Erythroblast (primary cell): Measurements from ENCODE around the gene GFRA4.
A peak's percentile ranks its signal among the peaks of the same experiment; 100 is the strongest.

Source experiments
- DNase-seq, 2 experiments: peaks; one replicate each; lab custom pipeline; 2025; lab: John Stamatoyannopoulos, UW
- GATA1 ChIP-seq: IDR thresholded peaks from 2 replicates; pipeline ENCODE4 v1.6.1; 2011; ENCODE audit warnings: low read depth, mild to moderate bottlenecking, control low read depth, low read length, moderate library complexity
- POLR2A ChIP-seq: IDR thresholded peaks from 2 replicates; pipeline ENCODE4 v1.6.1; 2011; ENCODE audit warnings: mild to moderate bottlenecking, low read length

GFRA4 gene, protein sequence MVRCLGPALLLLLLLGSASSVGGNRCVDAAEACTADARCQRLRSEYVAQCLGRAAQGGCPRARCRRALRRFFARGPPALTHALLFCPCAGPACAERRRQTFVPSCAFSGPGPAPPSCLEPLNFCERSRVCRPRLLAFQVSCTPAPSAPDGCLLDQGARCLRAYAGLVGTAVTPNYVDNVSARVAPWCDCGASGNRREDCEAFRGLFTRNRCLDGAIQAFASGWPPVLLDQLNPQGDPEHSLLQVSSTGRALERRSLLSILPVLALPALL

GRCh38 chr20:3663031-3663701 lies at the start of gene GFRA4:
TSS of gene GFRA4 (minus strand) at chr20:3663399. CDS start at chr20:3663399, 0 bp downstream.
- TF ChIP-seq GATA1 = no peak
- no peak for TF ChIP-seq POLR2A
- no peak for DNase-seq

GRCh38 chr20:3712279-3712873 lies 49.2 kb upstream of the GFRA4 start, which contains the start of gene SIGLEC1:
TSS of gene SIGLEC1 (minus strand) at chr20:3712600. CDS start at chr20:3707128, 5,472 bp downstream.
- DNase-seq = no peak
- TF ChIP-seq GATA1 = no peak
- TF ChIP-seq POLR2A = no peak

DNA sequence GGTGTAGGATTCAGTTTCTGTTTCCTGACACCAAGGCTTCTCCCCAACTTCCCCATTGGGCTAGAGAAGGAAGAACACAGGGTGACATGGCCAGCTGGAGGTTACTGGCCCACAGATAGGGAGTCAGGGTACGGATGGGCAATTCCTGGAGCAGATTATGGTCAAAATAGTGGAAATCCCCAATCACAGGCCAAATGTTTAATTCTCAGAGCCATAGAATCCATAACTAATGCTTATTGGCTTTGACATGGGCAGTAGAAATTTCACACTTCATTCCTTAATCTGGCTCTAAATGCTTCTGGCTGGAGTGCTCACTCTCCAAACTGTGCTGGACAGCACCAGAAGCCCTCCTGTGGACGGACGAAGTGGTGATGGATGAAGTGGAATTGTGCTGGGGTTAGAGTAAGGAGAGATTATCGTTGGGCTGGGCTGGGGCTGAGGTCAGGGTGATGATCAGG lies 48.3 kb upstream of the GFRA4 start:
- no peak for DNase-seq
- TF ChIP-seq POLR2A = no peak
- no peak for TF ChIP-seq GATA1

- TF ChIP-seq GATA1 = no peak
- TF ChIP-seq POLR2A = no peak
- DNase-seq = peak; percentile 64 to 81
Observed at GRCh38 chr20:3710703-3711483, 47.7 kb upstream of the GFRA4 start.

DNA sequence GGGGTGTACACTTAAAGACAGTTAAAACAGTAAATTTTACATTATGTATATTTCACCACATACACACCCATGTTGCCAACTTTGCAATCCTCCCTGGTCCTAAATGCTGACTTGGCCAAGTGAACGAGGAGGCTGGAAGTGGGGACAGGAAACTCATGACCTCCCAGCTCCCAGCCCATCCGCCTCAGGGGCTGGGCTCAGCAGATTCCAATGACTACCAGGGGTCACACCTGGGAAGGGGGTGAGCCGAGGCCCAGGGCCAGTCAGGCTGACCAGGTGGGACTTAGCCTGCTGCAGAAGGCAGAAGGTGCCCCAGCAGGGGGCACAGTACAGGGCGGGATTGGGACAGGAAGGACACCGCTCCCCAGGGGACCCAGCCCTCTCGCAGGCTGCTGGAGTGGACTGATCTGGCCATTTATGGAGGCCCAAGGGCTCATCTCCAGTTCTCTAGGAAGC lies 46.8 kb upstream of the GFRA4 start:
- TF ChIP-seq GATA1 (no peak), POLR2A (no peak)

GRCh38 chr20:3707508-3707899 lies 44.3 kb upstream of the GFRA4 start:
- no peak for TF ChIP-seq GATA1
- TF ChIP-seq POLR2A = no peak
- DNase-seq = no peak

More for the DNA sequence above, 46.8 kb upstream of the GFRA4 start:
- DNase-seq = no peak

GRCh38 chr20:3706774-3707507 lies 43.7 kb upstream of the GFRA4 start:
- TF ChIP-seq GATA1 (no peak), POLR2A (no peak)
- DNase-seq = no peak

DNA sequence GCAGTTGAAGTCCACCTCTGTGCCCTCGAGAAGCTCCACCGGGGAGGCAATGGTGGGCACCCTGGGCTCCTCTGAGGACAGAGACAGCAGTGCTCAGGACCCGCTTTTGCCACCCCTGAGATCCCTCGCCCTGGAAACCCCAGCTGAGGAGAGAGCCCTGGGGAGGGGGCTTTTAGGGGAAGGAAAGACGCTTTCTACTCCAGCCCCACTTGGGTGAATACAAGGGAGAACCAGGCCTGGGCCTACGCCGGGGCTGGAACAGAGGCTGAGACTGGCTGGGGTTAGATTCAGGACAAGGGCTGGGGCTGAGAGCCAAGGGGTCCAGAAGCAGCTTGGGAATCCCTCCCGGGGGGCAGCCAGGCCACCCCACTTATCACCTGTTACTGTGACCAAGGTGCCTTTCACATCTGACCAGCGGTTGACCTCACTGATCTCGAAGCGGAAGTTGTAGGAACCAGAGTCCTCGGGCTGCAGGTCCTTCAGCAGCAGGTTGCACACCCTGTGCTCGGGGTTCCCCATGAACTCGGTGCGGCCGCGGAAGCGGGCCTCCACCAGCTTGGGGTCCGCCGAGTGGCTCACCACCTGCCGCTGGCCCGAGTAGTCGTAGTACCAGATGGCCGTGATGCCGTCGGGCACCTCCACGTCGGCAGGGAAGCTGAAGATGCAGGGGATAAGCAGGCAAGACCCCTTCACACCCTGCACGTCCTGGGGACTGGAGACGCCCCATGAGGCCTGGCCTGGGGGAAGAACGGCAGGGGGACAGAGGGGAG lies 43.0 kb upstream of the GFRA4 start:
- no peak for TF ChIP-seq GATA1
- TF ChIP-seq POLR2A = no peak
- DNase-seq = no peak

GRCh38 chr20:3705491-3705969 lies 42.3 kb upstream of the GFRA4 start:
- no peak for DNase-seq
- TF ChIP-seq POLR2A = no peak
- TF ChIP-seq GATA1 = no peak

DNA sequence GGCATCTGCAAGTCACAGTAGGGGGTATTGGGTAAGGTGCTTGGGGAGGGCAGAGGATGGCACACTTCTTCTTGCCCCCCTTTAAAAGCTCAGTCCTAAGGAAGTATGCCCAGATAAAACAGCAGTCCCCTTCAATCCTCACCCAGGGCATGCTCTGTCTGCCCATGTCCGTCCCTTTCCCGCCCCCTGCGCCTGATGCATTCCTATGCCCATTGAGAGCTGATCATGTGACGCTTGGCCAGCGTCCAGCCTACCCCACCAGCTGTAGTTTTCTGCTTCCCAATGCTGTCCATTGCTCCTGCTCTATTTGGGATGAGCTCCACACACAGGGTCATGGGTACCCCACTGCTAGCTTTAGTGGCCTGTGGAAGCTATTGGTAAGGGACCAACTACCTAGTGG lies 40.9 kb upstream of the GFRA4 start:
- no peak for DNase-seq
- TF ChIP-seq POLR2A (no peak), GATA1 (no peak)

- TF ChIP-seq GATA1 = no peak
- no peak for TF ChIP-seq POLR2A
- no peak for DNase-seq
Observed at GRCh38 chr20:3702611-3703391, 39.6 kb upstream of the GFRA4 start.
